ENCODE results near the gene RAB7A. TPM values are rescaled to one million over a fixed set of nuclear protein-coding genes. Genes with fewer than 3 reads are reported as not detected.

The RAB7A gene
- total and polyA plus RNA-seq, 2 of the 8 experiments (the other 6 are each of a cell fraction or from before 2014, with no cell fraction given), result 179 to 195 TPM

DNA sequence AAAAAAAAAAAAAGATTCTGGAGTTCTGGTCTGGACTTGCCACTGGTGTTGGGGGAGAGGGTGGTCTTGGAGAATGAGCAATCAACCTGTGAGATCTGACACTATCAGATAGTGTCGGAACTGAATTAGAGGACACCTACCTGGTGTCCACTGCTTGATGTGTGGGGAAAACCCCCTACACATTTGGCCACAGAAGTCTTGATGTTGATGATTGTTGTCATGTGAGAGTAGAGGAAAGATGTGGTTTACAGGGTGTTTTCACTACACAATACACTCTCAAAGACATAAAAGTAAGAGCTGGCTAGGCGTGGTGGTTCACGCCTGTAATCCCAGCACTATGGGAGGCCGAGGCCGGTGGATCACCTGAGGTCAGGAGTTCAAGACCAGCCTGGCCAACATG lies 36.9 kb upstream of the RAB7A start (continued):
- TF ChIP-seq SIRT6 (IDR thresholded peaks at IDR 0.05; ENCODE audit: low read length), result no peak

Data from H1 (cell line).